ENCODE measurements around the gene POLR1G.
A peak's percentile ranks its signal among the peaks of the same experiment; 100 is the strongest.

DNA sequence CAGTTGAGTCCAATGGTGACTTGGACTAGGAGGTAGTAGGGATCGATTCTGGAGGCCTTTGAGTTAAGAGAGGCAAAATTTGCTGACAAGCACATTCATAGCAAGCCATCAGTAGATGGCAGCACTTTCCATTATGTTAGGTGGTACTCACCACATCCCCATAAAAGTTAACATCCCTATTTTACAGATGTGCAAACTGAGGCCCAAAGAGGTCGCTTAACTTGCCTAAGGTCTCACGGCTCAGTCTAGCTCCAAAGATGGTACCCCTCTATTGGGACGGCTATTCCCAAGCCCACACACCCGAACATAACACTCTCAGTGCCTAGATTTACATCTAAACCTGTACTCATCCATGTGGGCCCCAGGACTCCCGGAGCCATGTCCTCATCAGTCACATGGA is 39.9 kb downstream of the POLR1G start:
- TF ChIP-seq, protein P1, sequence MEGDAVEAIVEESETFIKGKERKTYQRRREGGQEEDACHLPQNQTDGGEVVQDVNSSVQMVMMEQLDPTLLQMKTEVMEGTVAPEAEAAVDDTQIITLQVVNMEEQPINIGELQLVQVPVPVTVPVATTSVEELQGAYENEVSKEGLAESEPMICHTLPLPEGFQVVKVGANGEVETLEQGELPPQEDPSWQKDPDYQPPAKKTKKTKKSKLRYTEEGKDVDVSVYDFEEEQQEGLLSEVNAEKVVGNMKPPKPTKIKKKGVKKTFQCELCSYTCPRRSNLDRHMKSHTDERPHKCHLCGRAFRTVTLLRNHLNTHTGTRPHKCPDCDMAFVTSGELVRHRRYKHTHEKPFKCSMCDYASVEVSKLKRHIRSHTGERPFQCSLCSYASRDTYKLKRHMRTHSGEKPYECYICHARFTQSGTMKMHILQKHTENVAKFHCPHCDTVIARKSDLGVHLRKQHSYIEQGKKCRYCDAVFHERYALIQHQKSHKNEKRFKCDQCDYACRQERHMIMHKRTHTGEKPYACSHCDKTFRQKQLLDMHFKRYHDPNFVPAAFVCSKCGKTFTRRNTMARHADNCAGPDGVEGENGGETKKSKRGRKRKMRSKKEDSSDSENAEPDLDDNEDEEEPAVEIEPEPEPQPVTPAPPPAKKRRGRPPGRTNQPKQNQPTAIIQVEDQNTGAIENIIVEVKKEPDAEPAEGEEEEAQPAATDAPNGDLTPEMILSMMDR (IDR thresholded peaks at IDR 0.05; ENCODE audit: poor library complexity), result peak; percentile 21
- TF ChIP-seq EZH2phosphoT487 (IDR thresholded peaks at IDR 0.05; ENCODE audit: low read depth, severe bottlenecking, unreplicated experiment), result no peak
- no peak for TF ChIP-seq EZH2 (IDR thresholded peaks at IDR 0.05; ENCODE audit: borderline replicate concordance)
